Measurements from ENCODE around the gene SERPING1. TPM values are rescaled to one million over a fixed set of nuclear protein-coding genes. Genes with fewer than 3 reads are reported as not detected.

SERPING1 gene
- total RNA-seq, 2 donors from 2014 or later: 166 to 216 TPM

DNA sequence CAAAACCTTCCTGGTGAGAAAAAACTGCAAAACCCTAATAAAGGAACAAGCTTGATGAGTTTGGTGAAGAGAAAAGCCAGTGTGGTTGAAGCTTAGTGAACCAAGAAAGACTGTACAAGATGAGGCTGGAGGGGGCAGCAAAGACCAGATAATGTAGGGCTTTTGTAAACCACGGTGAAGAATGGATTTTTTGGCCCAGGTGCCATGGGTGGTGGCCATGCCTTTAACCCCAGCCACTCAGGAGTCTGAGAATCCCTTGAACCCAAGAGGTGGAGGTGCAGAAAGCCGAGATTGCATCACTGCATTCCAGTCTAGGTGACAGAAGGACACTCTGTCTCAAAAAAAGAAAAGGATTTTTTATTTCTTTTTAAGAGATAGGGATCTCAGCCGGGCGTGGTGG is 65.4 kb downstream of the SERPING1 start:
- Histone ChIP-seq H3K36me3 (replicated peaks in 1 of 2; ENCODE audit: insufficient read depth in 1 of 2, low read depth in 2 of 2) (peaks cover 5 to 15% of the 10 kb centered on the region in 2 donors), H3K4me1 (peaks cover 23% of the 10 kb centered on the region), H3K4me3 (no peak overlapping the region), H3K27me3 (no peaks in the 10 kb centered on the region), H3K27ac (no peak overlapping the region), H3K9me3 (no peaks in the 10 kb centered on the region)
- intact Hi-C loops (cut with DNase I): loop anchor here (10.0 kb wide), 1 partner anchor 52 kb away; the partner anchor contains the start of genes MED19 and TMX2
- 69 to 70% methylated on average over 4 of the region's 4 CpGs for WGBS, 2 donors
- TF ChIP-seq POLR2A (IDR thresholded peaks at IDR 0.05): no peak
- TF ChIP-seq, protein P1, sequence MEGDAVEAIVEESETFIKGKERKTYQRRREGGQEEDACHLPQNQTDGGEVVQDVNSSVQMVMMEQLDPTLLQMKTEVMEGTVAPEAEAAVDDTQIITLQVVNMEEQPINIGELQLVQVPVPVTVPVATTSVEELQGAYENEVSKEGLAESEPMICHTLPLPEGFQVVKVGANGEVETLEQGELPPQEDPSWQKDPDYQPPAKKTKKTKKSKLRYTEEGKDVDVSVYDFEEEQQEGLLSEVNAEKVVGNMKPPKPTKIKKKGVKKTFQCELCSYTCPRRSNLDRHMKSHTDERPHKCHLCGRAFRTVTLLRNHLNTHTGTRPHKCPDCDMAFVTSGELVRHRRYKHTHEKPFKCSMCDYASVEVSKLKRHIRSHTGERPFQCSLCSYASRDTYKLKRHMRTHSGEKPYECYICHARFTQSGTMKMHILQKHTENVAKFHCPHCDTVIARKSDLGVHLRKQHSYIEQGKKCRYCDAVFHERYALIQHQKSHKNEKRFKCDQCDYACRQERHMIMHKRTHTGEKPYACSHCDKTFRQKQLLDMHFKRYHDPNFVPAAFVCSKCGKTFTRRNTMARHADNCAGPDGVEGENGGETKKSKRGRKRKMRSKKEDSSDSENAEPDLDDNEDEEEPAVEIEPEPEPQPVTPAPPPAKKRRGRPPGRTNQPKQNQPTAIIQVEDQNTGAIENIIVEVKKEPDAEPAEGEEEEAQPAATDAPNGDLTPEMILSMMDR (IDR thresholded peaks at IDR 0.05): no peak
- ATAC-seq (no peak), DNase-seq (no peak)

DNA sequence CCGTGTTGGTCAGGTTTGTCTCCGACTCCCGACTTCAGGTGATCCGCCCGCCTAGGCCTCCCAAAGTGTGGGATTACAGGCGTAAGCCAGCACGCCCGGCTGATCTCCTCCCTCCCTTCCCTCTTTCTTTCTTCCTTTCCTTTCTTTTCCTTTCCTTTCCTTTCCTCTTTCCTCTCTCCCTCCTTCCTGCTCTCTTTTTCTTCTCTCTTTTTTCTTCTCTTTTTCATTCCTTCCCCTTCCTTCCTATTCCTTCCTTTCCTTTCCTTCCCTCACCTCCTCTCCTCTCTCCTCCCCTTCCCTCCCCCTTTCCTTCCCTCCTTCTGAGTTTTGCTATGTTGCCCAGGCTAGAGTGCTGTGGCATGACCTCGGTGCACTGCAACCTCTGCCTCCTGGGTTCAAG is 66.5 kb downstream of the SERPING1 start:
- Histone ChIP-seq H3K9me3 (no peaks in the 10 kb centered on the region), H3K4me3 (no peak overlapping the region), H3K27me3 (no peaks in the 10 kb centered on the region), H3K36me3 (replicated peaks in 1 of 2; ENCODE audit: insufficient read depth in 1 of 2, low read depth in 2 of 2) (peaks cover 5 to 15% of the 10 kb centered on the region in 2 donors), H3K4me1 (peaks cover 17% of the 10 kb centered on the region), H3K27ac (no peak overlapping the region)
- intact Hi-C loops (cut with DNase I): loop anchor here (10.0 kb wide), 1 partner anchor 51 kb away; the partner anchor contains the start of genes MED19 and TMX2
- no peak for ATAC-seq
- TF ChIP-seq POLR2A (IDR thresholded peaks at IDR 0.05): no peak
- TF ChIP-seq, protein P1 (IDR thresholded peaks at IDR 0.05): no peak
- no peak for DNase-seq
- 77 to 80% methylated on average over 9 of the region's 9 CpGs for WGBS, 2 donors

MicroRNAs within 50 kb of the gene (microRNA counts, 767-probe panel; counts per million panel counts)
- microRNA hsa-miR-130a-3p: 4,757 to 9,974 counts per million in 2 donors

Small RNA genes within 50 kb of the gene (microRNA-seq; reads per million reads assigned to microRNA genes)
- 3,365 to 5,291 reads per million in 2 donors for gene MIR130A (ENCODE audit: borderline number of aligned reads in 2 of 2, borderline replicate concordance in 2 of 2)

Small RNA genes within 50 kb of the gene (small RNA-seq; reads per million reads assigned to genes)
- 216 reads per million, percentile 97 among the genes with 10 or more reads in this experiment for gene MIR130A

Other genes starting within 250 kb of the SERPING1 start
- gene PRG3, start 216.5 kb upstream of the SERPING1 start, total RNA-seq: not detected
- gene PRG2, start 207.0 kb upstream of the SERPING1 start, total RNA-seq: not detected
- gene SLC43A3, start 170.6 kb upstream of the SERPING1 start, total RNA-seq: 10 to 100 TPM; 23.1 to 30.0 TPM
- gene RTN4RL2, start 137.2 kb upstream of the SERPING1 start, total RNA-seq: 1 to 10 TPM in 1 of 2 donors, under 1 TPM in 1; 0.99 to 3.4 TPM
- 100 to 1,000 TPM in 1 of 2 donors, 10 to 100 TPM in 1; 87.7 to 128 TPM for gene SLC43A1, start 82.0 kb upstream of the SERPING1 start, total RNA-seq
- 10 to 100 TPM in 1 of 2 donors, 1 to 10 TPM in 1; 5.6 to 24.4 TPM for gene TIMM10, start 66.9 kb upstream of the SERPING1 start, total RNA-seq
- gene SMTNL1, start 60.1 kb upstream of the SERPING1 start, total RNA-seq: not detected
- gene UBE2L6, start 30.0 kb upstream of the SERPING1 start, total RNA-seq: 10 to 100 TPM in 1 of 2 donors, 1 to 10 TPM in 1; 7.9 to 17.4 TPM
- under 1 TPM in 1 of 2 donors, not detected in 1; 0.26 TPM for gene YPEL4, start 52.2 kb downstream of the SERPING1 start, total RNA-seq
- 1 to 10 TPM; 3.3 to 7.3 TPM for gene CLP1, start 60.1 kb downstream of the SERPING1 start, total RNA-seq
- gene ZDHHC5, start 70.4 kb downstream of the SERPING1 start, total RNA-seq: 10 to 100 TPM; 17.6 to 48.5 TPM
- gene MED19, start 114.5 kb downstream of the SERPING1 start, total RNA-seq: 10 to 100 TPM; 15.5 to 17.4 TPM
- 10 to 100 TPM; 32.9 to 46.8 TPM for gene TMX2, start 114.9 kb downstream of the SERPING1 start, total RNA-seq
- 100 to 1,000 TPM in 1 of 2 donors, 10 to 100 TPM in 1; 86.1 to 157 TPM for gene SELENOH, start 143.8 kb downstream of the SERPING1 start, total RNA-seq
- gene BTBD18, start 154.1 kb downstream of the SERPING1 start, total RNA-seq: not detected
- 100 to 1,000 TPM; 115 to 178 TPM for gene CTNND1, start 164.1 kb downstream of the SERPING1 start, total RNA-seq

Measured in body of pancreas (tissue), 4 donors.